Measurements from ENCODE around the gene UGT1A10.
"Not testable (repeated sequence)": the region's sequence is repeated elsewhere in the genome, so short reads cannot be mapped to it uniquely, and the experiment has no call there.

Gene UGT1A10

GRCh38 chr2:233655943-233656342 lies 19.7 kb downstream of the UGT1A10 start:
- DNase-seq (ENCODE audit: low read depth, low spot score) = not testable (repeated sequence)

- no peak for DNase-seq (ENCODE audit: low read depth, low spot score)
Observed at GRCh38 chr2:233656443-233656842, 20.2 kb downstream of the UGT1A10 start.

GRCh38 chr2:233658610-233659009 lies 22.4 kb downstream of the UGT1A10 start:
- no peak for DNase-seq (ENCODE audit: low read depth, low spot score)

- DNase-seq (ENCODE audit: low read depth, low spot score) = no peak
Observed at GRCh38 chr2:233663911-233664310, 27.7 kb downstream of the UGT1A10 start.

GRCh38 chr2:233668605-233669260 lies 32.5 kb downstream of the UGT1A10 start:
- no peak for DNase-seq (ENCODE audit: low read depth, low spot score)

GRCh38 chr2:233671290-233672161 lies 35.3 kb downstream of the UGT1A10 start, which contains the start of gene UGT1A9:
Gene UGT1A9, plus strand, starts transcription at chr2:233671898. Its CDS starts 37 bp downstream, at chr2:233671935.
- DNase-seq (ENCODE audit: low read depth, low spot score) = no peak

- DNase-seq (ENCODE audit: low read depth, low spot score) = no peak
Observed at GRCh38 chr2:233672886-233673285, 36.6 kb downstream of the UGT1A10 start.

- no peak for DNase-seq (ENCODE audit: low read depth, low spot score)
Observed at GRCh38 chr2:233673896-233674295, 37.6 kb downstream of the UGT1A10 start.

GRCh38 chr2:233674314-233674713 lies 38.1 kb downstream of the UGT1A10 start:
- DNase-seq (ENCODE audit: low read depth, low spot score) = no peak

- DNase-seq (ENCODE audit: low read depth, low spot score) = no peak
Observed at GRCh38 chr2:233674995-233675394, 38.7 kb downstream of the UGT1A10 start.

GRCh38 chr2:233676046-233676445 lies 39.8 kb downstream of the UGT1A10 start:
- DNase-seq (ENCODE audit: low read depth, low spot score) = no peak

GRCh38 chr2:233679196-233679595 lies 42.9 kb downstream of the UGT1A10 start:
- no peak for DNase-seq (ENCODE audit: low read depth, low spot score)

GRCh38 chr2:233680361-233681045 lies 44.3 kb downstream of the UGT1A10 start:
- DNase-seq (ENCODE audit: low read depth, low spot score) = no peak

- no peak for DNase-seq (ENCODE audit: low read depth, low spot score)
Observed at GRCh38 chr2:233681521-233682099, 45.4 kb downstream of the UGT1A10 start, which contains the start of gene UGT1A7. Gene UGT1A7, plus strand, starts transcription at chr2:233681901. Its CDS starts 37 bp downstream, at chr2:233681938.

GRCh38 chr2:233684640-233685039 lies 48.4 kb downstream of the UGT1A10 start:
- no peak for DNase-seq (ENCODE audit: low read depth, low spot score)

GRCh38 chr2:233686928-233687327 lies 50.7 kb downstream of the UGT1A10 start:
- DNase-seq (ENCODE audit: low read depth, low spot score) = no peak

GRCh38 chr2:233688341-233688740 lies 52.1 kb downstream of the UGT1A10 start:
- DNase-seq (ENCODE audit: low read depth, low spot score) = no peak

GRCh38 chr2:233689031-233689430 lies 52.8 kb downstream of the UGT1A10 start:
- no peak for DNase-seq (ENCODE audit: low read depth, low spot score)

- DNase-seq (ENCODE audit: low read depth, low spot score) = no peak
Observed at GRCh38 chr2:233689501-233689900, 53.3 kb downstream of the UGT1A10 start.

- no peak for DNase-seq (ENCODE audit: low read depth, low spot score)
Observed at GRCh38 chr2:233690444-233690843, 54.2 kb downstream of the UGT1A10 start.
